AG08396 (cell line): ENCODE results near the gene FAM114A2.
"Not testable (repeated sequence)": the region's sequence is repeated elsewhere in the genome, so short reads cannot be mapped to it uniquely, and the experiment has no call there.

Experiments used
- DNase-seq: peaks from one replicate; pipeline ENCODE4 v3.0.0; 2012; ENCODE audit warnings: low spot score, mixed read lengths

The FAM114A2 gene

GRCh38 chr5:154047324-154047723 lies 8.6 kb upstream of the FAM114A2 start:
- no peak for DNase-seq

- DNase-seq = no peak
Observed at GRCh38 chr5:154046486-154046885, 7.8 kb upstream of the FAM114A2 start.

DNA sequence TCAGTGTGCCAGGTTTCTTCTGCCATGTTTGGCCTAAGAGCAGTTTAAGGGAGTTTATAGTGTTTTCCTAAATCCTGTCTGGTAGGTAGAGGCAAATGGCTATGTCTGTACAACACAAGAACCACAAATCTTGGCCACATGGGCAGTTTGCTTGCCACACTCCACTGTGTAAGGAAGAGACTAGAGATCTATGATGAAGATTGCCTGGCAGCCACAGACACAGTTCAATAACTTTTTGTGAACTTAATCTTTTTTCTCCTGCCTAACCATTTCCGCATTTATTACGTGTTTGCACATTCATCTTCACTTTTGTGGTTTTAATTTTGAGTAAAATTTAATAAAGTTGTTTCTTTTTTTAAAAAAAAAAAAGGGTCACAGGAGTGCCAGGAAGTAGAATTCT lies 5.9 kb upstream of the FAM114A2 start:
- DNase-seq = no peak

GRCh38 chr5:154044099-154044498 lies 5.4 kb upstream of the FAM114A2 start:
- no peak for DNase-seq

DNA sequence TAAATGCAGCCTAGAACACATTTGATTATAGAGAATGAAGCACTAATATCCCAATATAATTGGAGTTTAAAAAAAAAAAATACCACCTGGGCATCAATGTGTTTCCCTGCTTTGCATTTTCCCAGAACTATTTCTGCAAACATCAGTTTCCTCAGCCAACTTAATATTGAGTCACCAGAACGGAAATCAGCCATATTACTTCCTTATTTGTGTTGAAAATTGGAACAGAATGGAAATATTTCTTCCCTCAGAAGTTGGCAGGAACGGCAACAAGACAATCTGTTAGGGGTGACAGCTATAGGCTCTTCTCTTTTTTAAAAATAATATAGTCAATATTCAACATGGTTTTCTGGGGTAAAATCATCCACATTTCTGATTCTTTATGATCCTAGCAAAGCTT lies 4.1 kb upstream of the FAM114A2 start:
- DNase-seq = no peak

DNA sequence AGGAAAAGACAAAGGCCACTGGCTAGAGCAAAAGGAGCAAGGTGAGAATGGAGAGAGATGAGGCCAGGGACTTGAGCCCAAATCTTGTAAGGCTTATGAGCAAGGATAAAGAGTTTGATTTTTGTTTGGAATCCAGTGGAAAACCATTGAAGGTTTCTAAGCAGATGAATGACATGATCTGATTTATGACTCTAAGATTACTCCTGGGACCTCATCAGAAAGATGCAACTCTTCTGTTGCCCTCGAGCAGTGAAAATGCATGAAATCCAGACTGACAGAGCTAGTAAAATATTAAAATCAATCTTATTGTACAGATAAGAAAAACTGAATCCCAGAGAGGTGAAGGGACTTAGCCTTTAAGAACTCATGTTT lies 734 bp upstream of the FAM114A2 start:
- no peak for DNase-seq

DNA sequence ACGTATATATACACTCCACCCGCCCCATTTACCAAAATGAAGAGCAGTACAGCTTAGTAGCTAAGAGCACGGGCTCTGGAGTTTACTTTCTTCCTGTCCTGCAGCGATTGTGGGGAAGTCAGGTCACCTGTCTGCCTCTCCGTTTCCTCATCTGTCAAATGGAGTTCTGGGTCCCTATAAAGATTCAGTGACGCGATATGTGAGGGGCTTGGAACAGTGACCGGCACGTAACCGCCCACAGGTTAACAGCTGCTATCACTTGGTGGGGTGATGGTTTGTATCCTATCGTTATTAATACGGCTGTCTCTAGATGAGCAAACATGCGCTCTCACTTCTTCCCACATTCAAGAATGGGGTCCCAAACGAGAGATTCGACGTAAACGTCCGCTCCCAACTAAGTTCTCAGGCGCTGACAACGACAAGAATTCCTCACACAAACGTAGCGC lies 426 bp downstream of the FAM114A2 start:
- no peak for DNase-seq

GRCh38 chr5:154034944-154035343 lies 3.8 kb downstream of the FAM114A2 start:
- no peak for DNase-seq

DNA sequence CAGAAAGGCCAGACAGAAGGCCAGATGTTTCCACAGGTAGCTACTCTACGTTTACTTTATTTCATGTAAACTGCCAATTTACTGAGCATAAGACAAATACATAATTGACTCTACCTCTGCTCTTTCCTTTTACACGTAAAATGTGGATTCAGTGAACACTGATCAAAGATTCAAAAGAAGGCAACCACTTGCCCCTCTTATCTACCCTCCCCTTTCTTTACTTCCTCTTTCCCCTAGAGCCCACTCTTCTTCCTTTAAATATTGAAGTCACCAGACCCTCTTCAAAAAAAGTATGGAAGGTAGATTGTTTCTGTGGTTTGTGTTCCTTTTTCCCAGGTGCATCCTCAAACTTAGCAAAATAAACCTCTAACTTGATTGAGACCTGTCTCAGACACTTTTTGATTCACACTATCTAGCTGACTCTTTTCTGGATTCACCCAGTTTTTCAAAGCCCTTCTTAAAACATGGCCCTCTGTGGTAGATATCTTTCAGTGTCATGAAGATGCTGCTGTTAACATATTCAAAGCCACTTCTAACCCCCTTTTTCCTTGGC lies 6.7 kb downstream of the FAM114A2 start:
- no peak for DNase-seq

- no peak for DNase-seq
Observed at GRCh38 chr5:154025951-154026350, 12.8 kb downstream of the FAM114A2 start.

DNA sequence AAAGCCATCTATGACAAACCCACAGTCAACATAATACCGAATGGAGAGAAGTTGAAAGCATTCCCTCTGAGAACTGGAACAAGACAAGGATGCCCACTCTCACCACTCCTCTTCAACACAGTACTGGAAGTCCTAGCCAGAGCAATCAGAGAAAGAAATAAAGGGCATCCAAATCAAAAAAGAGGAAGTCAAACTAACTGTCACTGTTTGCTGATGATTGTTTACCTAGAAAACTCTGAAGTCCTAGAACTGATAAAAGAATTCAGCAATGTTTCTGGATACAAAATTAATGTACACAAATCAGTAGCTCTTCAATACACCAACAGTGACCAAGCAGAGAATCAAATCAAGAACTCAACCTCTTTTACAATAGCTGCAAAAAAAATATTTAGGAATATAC lies 19.8 kb downstream of the FAM114A2 start:
- not testable (repeated sequence) for DNase-seq

DNA sequence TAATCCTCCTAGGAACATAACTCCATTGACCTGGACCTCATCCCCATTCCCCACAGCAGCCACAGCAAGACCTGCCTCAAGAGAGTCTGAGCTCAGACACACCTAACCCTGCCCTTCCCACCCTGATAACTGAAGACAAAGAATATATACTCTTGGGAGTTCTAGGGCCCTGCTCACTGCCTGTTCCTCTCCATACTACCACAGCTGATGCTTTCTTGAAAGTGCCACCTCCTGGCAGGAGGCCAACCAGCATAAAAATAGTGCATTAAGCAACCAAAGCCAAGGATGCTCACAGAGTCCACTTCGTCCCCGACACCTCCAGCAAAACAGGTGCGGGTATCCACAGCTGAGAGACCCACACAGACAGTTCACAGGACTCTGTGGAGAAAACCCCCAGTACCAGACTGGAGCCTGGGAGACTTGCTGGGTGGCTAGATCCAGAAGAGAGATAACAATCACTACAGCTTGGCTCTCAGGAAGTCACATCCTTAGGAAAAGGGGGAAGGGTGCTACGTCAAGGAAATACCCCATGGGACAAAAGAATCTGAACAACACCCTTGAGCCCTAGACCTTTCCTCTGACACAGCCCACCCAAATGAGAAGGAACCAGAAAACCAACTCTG lies 23.5 kb downstream of the FAM114A2 start:
- no peak for DNase-seq

- DNase-seq = peak; percentile 4
Observed at GRCh38 chr5:154010660-154011059, 28.1 kb downstream of the FAM114A2 start.

- DNase-seq = no peak
Observed at GRCh38 chr5:154005648-154006047, 33.1 kb downstream of the FAM114A2 start.

- no peak for DNase-seq
Observed at GRCh38 chr5:154002511-154003020, 36.1 kb downstream of the FAM114A2 start.

DNA sequence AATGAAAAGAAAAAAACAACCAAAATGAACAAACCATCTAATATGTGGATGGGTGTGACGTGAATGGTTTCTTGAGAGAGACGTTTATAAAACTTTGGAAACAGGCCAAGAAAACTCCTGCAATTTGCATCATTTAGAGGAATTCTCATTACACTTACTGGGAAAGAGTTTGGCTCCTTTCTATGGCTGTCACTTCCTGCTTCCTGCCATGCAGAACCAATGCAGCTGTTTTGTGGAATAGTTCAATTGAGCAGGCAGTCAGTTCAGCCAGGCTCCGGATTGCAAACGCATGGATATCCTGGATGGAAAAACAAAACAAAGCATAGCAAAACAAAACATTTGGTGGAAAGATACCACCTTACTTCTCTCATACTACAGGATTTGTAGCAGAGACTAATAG lies 36.6 kb downstream of the FAM114A2 start:
- DNase-seq = no peak

- DNase-seq = no peak
Observed at GRCh38 chr5:154000703-154001102, 38.0 kb downstream of the FAM114A2 start.

DNA sequence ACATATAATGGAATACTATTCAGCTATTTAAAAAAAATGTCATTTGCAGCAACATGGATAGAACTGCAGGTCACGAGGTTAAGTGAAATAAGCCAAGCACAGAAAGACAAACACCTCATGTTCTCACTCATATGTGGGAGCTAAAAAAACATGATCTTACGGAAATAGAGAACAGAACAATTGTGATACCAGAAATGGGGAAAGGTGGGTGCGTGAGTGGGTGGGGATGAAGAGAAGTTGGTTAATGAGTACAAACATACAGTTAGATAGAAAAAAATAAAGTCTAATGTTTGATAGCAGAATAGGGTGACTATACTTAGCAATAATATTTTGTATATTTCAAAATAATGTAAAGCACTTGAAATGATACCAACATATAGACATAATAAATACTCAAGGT lies 38.7 kb downstream of the FAM114A2 start:
- no peak for DNase-seq

DNA sequence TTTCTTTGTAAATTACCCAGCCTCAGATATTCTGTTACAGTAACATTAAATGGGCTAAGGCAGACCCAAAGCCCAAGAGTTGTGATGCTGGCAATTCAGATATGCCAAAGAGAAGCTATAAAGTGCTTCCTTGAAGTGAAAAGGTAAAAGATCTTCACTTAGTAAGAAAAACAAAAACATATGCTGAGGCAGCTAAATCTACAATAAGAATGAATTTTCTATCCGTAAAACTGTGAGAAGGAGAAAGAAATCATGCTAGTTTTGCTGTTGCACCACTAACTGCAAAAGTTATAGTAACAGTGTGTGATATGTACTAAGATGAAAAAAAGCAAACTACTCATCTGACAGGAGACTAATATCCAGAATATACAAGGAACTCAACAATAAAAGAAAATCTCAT lies 39.9 kb downstream of the FAM114A2 start:
- DNase-seq = no peak

DNA sequence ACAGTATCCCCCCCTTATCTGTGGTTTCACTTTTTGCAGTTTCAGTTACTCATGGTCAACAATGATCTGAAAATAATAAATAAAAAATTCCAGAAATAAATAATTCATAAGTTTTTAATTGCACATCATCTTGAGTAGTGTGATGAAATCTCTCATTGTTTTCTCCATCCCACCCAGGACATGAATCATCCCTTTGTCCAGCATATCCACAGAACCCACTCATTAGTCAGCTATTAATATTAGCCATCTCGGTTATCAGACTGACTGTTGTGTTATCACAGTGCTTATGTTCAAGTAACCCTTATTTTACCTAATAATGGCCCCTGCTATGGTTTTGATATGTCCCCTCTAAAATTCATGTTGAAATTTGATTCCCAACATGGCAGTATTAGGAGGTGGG lies 40.7 kb downstream of the FAM114A2 start:
- no peak for DNase-seq

DNA sequence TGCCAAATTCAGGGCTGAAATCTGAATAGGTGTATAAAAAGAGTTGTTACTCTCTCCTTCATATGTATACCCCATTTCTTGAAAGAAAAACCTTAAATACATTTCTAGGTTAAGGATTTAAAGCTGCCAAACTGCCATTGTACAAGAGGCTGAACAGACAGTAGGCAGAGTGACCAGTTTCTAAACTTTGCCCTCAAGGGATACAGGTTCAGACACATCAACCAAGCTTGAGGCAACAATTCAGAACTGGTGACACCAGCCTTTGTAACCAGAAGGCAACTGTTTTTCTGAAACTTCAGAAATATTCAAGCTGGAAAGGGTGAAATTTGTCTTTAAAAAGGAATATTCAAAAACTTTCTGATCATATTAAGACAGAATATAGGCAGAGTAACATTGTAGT lies 47.5 kb downstream of the FAM114A2 start:
- DNase-seq = no peak

DNA sequence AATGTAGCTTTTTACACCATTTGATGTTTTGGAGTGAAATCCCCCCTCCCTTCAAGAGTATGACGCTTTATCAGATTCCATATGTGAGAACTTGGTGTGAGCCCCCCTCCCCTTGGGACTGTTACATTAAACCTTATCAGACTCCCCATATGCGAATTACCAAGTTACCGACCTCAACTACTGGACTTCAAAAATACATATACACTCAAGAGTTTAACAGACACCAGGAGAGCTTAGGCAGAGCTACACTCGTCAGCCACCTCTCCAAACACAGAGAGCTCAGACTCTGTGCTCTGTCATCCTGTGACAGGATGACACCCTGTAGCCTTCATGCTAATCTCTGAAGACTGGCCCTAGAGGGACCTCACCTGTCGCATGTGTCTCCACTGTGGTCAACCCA lies 50.2 kb downstream of the FAM114A2 start:
- no peak for DNase-seq

DNA sequence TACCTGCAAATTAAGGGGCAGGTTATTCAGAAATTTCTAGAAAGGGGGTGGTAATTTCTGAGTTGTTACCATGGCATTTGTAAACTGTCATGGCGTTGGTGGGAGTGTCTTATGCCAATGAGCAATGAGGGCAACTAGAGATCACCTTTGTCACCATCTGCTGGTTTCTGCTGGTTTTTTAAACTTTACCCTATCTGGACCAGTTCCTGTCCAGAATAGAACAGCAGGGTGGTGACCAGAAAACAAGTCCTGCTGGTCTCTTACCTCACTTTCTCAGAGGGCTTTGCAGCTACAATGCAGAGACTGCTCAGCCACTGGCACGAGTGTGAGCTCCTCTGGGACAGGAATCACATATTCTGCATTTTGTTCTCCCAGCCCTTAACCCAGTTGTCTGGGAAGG lies 51.4 kb downstream of the FAM114A2 start:
- no peak for DNase-seq

GRCh38 chr5:153985498-153985897 lies 53.2 kb downstream of the FAM114A2 start:
- no peak for DNase-seq
